HG02981 (cell line): ENCODE data around the gene NXPE3.

ENCODE experiments used
- ATAC-seq: cut with Tn5 transposase; IDR thresholded peaks from one replicate; pipeline ENCODE4 v1.9.1; 2021; ENCODE audit warnings: mild to moderate bottlenecking, moderate library complexity; ENCODE audit not compliant: unreplicated experiment

Gene NXPE3

GRCh38 chr3:101802179-101802578 is 23.2 kb downstream of the NXPE3 start:
- ATAC-seq, result no peak

GRCh38 chr3:101803173-101803782 is 24.3 kb downstream of the NXPE3 start:
- peak; percentile 95 for ATAC-seq

GRCh38 chr3:101803939-101804338 is 24.9 kb downstream of the NXPE3 start:
- no peak for ATAC-seq

- ATAC-seq, result no peak
These were observed 27.5 kb downstream of the NXPE3 start for GRCh38 chr3:101806491-101806890.

GRCh38 chr3:101807888-101808287 is 28.9 kb downstream of the NXPE3 start:
- ATAC-seq, result peak; percentile 68

GRCh38 chr3:101809178-101810021 is 30.4 kb downstream of the NXPE3 start:
- ATAC-seq, result no peak

GRCh38 chr3:101810022-101810418 is 31.0 kb downstream of the NXPE3 start:
- no peak for ATAC-seq

- no peak for ATAC-seq
These were observed 32.9 kb downstream of the NXPE3 start for GRCh38 chr3:101811875-101812274.

GRCh38 chr3:101812895-101813294 is 33.9 kb downstream of the NXPE3 start:
- ATAC-seq, result no peak

GRCh38 chr3:101813817-101814440 is 34.9 kb downstream of the NXPE3 start:
- ATAC-seq, result no peak

- ATAC-seq, result no peak
These were observed 35.8 kb downstream of the NXPE3 start for GRCh38 chr3:101814835-101815234.

GRCh38 chr3:101816215-101817149 is 37.5 kb downstream of the NXPE3 start:
- ATAC-seq, result no peak

GRCh38 chr3:101817992-101818391 is 39.0 kb downstream of the NXPE3 start:
- ATAC-seq, result no peak

- ATAC-seq, result peak; percentile 70
These were observed 40.7 kb downstream of the NXPE3 start for GRCh38 chr3:101819649-101820206.

- no peak for ATAC-seq
These were observed 42.5 kb downstream of the NXPE3 start for GRCh38 chr3:101821503-101821902.

- no peak for ATAC-seq
These were observed 44.5 kb downstream of the NXPE3 start for GRCh38 chr3:101823525-101823924.

- ATAC-seq, result no peak
These were observed 45.7 kb downstream of the NXPE3 start for GRCh38 chr3:101824702-101825101.

- ATAC-seq, result no peak
These were observed 47.0 kb downstream of the NXPE3 start for GRCh38 chr3:101825904-101826445.

- ATAC-seq, result peak; percentile 81
These were observed 48.5 kb downstream of the NXPE3 start for GRCh38 chr3:101827211-101828174.
